NCI-H128 (cell line): ENCODE data around the gene DOK6.

Experiments
- DNase-seq: peaks from one replicate; lab custom pipeline; 2025; ENCODE audit not compliant: unreplicated experiment; lab: John Stamatoyannopoulos, UW

DOK6 gene

DNA sequence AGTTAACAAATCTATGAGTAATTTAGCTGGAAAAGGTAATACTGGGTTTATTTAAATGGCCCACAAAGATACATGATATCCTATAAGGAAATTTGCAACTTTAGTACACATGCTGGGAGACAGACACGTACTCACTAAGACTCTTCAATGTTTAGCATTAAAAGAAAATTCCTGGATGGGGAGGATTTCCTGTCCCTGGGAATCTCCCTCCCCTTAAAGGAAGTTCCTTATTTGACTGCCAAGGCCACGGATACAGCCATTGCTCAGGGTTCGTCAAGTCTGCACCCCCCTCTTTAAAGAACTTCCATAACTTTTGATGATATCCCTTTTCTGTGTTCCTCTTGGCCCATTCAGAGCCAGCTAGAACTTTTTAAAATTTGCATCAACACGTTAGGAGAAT, 279.4 kb downstream of the DOK6 start:
- no peak for DNase-seq

- no peak for DNase-seq
Measured at GRCh38 chr18:69683176-69683575, 282.5 kb downstream of the DOK6 start.

- no peak for DNase-seq
Measured at GRCh38 chr18:69684789-69685188, 284.1 kb downstream of the DOK6 start.

- DNase-seq = no peak
Measured at GRCh38 chr18:69686861-69687260, 286.2 kb downstream of the DOK6 start.

DNA sequence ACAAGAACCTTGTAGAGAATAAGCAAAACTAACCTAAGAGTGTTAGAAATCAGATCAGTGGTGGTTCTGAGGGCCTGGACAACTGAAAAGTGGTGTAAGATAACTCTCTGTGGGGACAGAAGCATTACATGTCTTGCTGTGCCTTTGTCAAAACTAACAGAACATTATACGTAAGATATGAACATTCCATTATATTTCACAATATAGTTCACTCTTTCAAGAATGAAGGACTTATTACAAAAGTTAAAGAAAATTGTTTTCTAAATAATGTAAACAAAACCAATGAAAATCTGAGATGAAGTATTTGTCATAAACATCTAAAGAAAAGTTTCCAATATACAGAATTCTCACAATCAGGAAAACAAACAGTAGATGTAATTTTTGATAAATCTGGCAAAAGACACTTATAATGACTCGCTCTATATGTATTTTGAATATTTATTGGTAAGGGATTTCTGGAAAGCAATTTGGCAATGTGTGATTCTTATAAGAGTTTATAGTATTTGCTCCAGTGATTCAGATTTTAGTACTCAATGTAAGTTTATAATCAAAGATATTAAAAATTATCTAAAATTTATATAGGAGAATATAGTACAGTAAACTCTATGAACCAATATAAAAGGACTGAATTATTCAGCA, 288.6 kb downstream of the DOK6 start:
- no peak for DNase-seq

GRCh38 chr18:69691008-69691760, 290.5 kb downstream of the DOK6 start:
- no peak for DNase-seq

DNA sequence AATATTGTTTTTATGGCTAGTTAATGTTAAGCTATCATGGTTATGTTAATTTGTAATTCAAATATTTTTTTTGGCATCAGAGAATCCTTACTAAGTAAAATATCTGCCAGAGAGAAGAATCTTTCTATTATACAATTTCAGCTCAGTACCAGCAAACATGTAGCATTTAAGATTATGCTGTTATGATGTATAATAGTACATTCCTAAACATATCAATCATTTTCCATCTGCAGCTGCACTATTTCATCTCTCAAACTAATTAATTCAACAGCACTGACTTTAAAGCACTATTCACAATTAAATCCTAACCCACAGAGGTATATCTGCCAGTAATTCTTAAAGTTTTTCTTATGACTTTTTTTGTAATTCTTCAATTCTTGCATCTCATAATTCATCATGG, 296.4 kb downstream of the DOK6 start:
- DNase-seq = no peak

- no peak for DNase-seq
Measured at GRCh38 chr18:69697689-69698088, 297.0 kb downstream of the DOK6 start.

DNA sequence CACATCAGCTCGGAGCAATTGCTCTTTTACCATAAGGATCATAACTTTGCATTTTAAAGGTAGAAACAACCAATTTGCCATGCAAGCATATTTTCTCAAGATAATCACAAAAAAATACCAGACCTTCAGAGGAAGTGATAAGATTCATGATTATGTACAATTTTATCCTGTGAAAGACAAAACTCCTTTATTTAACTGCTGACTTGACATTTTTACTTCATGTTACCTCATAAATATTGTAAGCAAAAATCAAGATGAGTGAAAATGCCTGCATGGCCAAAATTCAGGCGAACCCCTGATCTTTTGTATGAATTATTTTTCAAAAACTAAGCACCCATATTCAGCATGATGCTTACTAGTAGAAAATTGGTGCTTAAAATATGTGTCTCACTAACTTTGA, 300.6 kb downstream of the DOK6 start:
- DNase-seq = no peak

DNA sequence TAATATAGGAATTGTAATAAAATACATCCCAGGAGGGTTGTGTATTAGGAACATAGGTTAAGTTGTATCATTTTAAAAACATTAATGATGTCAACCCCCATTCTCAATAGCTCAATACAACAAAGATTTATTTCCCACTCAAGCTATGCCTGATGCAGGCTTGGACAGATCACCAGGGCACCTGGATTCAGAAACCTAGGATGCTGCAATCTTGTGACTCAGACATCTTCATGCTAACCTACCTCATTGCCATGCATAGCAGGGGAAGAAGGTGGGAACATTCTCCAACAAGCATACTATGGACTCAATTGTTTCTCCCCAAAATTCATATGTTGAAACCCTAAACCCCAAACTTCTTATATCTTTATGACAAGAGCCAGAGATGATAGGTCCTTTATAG, 302.8 kb downstream of the DOK6 start:
- no peak for DNase-seq

DNA sequence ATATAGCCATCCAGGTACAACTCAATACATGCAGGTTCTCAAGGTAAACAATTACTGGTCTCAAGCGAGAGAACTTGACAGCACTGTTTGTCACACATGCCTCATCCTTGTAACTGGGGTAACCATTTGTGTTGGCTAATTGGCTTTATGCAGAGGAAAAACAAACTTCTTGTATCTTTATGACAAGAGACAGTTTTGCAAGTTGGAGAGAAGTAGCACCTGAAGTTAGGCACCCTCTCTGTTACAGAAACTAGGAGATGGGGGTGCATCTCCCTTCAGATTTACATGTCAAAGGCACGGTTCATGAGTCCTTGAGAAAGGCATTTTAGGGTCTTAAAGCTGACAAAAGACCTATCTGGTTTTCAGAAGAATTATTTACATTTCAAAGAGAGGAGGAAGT, 305.3 kb downstream of the DOK6 start:
- DNase-seq = no peak

- no peak for DNase-seq
Measured at GRCh38 chr18:69708844-69709243, 308.2 kb downstream of the DOK6 start.

- no peak for DNase-seq
Measured at GRCh38 chr18:69715191-69715795, 314.6 kb downstream of the DOK6 start.

- DNase-seq = no peak
Measured at GRCh38 chr18:69717586-69717985, 316.9 kb downstream of the DOK6 start.

- DNase-seq = no peak
Measured at GRCh38 chr18:69718912-69719547, 318.3 kb downstream of the DOK6 start.

- DNase-seq = no peak
Measured at GRCh38 chr18:69720422-69720821, 319.7 kb downstream of the DOK6 start.

GRCh38 chr18:69723434-69723833, 322.7 kb downstream of the DOK6 start:
- DNase-seq = no peak

DNA sequence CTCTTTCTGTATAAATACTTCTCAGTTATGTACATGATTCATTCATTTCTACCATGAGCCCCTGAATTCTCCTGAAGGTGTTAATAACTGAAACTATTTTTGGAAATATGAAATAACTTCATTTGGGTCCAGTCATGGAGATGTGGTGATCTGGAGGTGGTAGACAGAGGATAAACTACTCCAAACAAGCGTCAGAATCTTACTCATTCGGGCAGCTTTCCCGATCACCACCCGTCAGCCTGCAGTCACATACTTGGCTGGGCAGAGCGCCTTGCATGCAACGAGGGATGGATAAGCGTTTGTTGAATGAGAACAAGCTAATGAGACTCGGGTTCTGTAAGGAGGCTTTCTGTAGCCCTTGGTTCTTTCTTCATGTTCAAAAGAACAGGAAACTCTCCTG, 324.3 kb downstream of the DOK6 start:
- no peak for DNase-seq

DNA sequence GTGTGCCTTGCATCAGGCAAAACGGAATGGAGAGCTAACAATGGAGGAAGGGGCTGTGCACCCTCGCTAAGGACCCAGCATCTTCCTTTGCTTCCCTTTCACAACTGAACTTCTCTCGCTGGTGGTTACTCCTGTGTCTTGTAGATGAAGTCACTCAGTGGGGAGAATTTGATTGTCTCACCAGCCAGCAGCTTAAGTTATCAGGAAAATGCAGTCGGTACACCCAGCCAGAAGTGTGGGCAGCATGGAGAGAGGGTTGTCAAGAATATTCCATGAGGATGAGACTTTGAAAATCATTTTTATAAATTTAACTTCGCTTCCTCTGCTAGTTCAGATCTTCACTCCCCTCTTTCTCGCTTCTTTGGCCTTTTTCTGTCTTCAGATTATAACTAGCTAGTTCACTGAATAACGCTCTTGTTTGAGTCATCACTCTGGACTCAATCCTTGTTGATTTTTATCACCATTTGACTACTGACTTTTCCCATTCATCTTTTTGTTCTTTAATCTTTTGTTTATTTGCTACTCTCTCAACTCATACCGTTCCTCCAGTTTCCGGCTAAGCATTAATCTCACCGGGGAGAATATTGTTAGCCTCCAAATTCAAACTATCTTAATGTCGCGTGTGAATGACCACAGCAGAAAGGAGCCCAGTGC, 325.3 kb downstream of the DOK6 start:
- DNase-seq = no peak

GRCh38 chr18:69727912-69728572, 327.4 kb downstream of the DOK6 start:
- DNase-seq = no peak

- DNase-seq = no peak
Measured at GRCh38 chr18:69730664-69731063, 330.0 kb downstream of the DOK6 start.
